ENCODE measurements around the gene CHST15.

Gene CHST15

DNA sequence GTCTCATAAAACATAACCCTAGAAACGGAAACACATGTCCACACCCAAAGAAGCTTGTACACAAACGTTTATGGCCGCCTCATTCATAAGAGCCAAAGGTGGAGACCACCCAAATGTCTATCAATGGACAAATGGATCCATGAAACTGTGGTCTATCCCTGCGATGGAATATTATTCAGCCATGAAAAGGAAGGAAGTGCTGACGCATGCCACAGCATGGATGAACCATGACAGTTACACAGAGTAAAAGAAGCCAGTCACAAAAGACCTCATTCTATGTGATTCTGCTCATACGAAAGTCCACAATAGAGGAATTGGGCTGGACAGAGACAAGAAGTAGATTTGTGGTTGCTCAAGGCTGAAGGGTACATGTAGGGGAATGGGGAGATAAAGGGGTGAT, 10.8 kb downstream of the CHST15 start:
- no peak overlapping the region for H3K4me3 ChIP-seq (ENCODE audit: low read depth, low read length)
- TF ChIP-seq, protein P1, sequence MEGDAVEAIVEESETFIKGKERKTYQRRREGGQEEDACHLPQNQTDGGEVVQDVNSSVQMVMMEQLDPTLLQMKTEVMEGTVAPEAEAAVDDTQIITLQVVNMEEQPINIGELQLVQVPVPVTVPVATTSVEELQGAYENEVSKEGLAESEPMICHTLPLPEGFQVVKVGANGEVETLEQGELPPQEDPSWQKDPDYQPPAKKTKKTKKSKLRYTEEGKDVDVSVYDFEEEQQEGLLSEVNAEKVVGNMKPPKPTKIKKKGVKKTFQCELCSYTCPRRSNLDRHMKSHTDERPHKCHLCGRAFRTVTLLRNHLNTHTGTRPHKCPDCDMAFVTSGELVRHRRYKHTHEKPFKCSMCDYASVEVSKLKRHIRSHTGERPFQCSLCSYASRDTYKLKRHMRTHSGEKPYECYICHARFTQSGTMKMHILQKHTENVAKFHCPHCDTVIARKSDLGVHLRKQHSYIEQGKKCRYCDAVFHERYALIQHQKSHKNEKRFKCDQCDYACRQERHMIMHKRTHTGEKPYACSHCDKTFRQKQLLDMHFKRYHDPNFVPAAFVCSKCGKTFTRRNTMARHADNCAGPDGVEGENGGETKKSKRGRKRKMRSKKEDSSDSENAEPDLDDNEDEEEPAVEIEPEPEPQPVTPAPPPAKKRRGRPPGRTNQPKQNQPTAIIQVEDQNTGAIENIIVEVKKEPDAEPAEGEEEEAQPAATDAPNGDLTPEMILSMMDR (IDR thresholded peaks at IDR 0.05; ENCODE audit: low read depth, low read length, missing control alignments) = no peak
- DNase-seq (ENCODE audit: low read depth) = no peak

DNA sequence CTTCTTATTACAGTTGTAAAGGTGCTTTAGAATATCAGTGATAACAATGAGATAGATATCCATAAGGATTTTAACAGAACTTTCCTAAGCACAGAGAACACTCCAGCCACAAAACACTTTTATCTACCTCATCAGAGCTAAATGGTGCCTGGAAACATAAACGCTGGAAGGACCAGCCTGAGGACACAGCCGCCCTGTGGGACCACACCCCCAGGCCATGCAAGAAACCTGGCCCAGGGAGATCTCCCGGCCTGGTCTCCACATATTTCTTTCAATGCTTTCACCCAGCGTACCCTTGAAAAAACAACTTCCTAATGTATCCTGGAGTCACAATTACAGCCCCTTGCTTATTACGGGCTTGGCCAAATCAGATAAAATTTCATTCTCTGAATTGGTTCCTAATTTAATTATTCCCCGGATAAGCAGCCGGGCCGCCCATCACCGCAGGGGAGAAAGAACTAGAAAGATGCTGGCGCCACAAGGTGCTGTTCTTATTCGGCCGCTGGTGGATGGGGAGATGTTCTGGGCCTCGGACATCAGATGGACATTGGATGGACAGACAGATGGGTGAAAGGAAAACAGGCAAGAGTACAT, 11.8 kb downstream of the CHST15 start:
- no peak for DNase-seq (ENCODE audit: low read depth)
- TF ChIP-seq, protein P1 (IDR thresholded peaks at IDR 0.05; ENCODE audit: low read depth, low read length, missing control alignments) = no peak
- no peak overlapping the region for H3K4me3 ChIP-seq (ENCODE audit: low read depth, low read length)

DNA sequence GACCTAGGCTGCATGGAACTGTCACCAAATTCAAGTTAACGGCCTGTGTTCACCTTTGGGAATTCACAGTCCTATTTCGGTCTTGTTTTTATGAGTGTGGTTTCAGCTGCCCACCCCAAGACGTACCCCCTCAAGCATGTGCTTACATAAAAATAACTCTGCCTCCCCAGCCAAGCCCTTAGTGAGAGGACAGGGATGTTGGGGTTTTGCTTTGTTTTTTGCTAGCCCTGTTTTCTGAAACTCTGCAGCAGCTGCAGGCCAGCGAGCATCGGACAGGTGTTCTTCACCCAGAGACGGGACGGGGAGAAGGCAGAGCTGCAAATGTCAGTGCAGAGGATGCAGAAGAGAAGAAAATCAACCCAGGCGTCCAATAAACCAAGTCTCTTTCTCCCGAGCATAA, 13.5 kb downstream of the CHST15 start:
- TF ChIP-seq, protein P1 (IDR thresholded peaks at IDR 0.05; ENCODE audit: low read depth, low read length, missing control alignments) = no peak
- no peak overlapping the region for H3K4me3 ChIP-seq (ENCODE audit: low read depth, low read length)
- no peak for DNase-seq (ENCODE audit: low read depth)

DNA sequence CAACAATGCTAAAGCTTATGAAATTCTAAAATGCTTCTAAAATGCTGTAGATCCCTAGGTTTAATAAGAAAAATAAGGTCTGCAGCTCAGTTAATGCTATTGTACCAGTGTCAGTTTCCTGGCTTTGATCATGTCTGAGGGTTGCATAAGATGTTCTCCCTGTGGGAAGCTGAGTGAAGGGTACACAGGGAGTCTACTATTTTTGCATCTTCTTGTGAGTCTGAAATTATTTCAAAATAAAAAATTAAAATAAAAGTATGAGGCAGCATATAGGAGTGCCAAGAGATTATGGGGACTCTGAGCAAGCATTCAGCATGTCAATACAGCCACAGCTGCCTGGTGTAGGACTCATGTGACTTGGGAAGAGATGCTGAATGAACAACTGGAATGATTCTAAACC, 14.7 kb downstream of the CHST15 start:
- TF ChIP-seq, protein P1 (IDR thresholded peaks at IDR 0.05; ENCODE audit: low read depth, low read length, missing control alignments) = no peak
- H3K4me3 ChIP-seq (ENCODE audit: low read depth, low read length) = no peak overlapping the region
- no peak for DNase-seq (ENCODE audit: low read depth)

DNA sequence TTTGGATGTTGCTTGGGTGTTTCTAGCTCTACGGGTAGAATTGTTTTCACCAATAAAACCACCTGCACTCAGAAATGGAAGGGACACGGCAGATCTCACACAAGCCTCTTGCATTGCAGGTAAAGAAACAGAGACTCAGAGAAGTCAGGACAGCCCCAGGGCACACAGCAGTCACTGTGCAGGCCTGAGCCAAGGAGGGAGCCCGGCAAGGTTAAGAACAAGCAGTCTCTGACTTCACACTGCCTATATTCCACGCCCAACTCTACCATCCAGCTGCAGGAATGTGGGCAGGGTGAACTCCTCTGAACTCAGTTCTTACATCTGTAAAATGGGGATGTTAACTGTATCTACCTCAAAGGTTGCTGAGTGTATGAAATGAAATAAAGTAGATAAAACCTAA, 15.4 kb downstream of the CHST15 start:
- DNase-seq (ENCODE audit: low read depth) = no peak
- TF ChIP-seq, protein P1 (IDR thresholded peaks at IDR 0.05; ENCODE audit: low read depth, low read length, missing control alignments) = no peak
- H3K4me3 ChIP-seq (ENCODE audit: low read depth, low read length) = no peak overlapping the region

DNA sequence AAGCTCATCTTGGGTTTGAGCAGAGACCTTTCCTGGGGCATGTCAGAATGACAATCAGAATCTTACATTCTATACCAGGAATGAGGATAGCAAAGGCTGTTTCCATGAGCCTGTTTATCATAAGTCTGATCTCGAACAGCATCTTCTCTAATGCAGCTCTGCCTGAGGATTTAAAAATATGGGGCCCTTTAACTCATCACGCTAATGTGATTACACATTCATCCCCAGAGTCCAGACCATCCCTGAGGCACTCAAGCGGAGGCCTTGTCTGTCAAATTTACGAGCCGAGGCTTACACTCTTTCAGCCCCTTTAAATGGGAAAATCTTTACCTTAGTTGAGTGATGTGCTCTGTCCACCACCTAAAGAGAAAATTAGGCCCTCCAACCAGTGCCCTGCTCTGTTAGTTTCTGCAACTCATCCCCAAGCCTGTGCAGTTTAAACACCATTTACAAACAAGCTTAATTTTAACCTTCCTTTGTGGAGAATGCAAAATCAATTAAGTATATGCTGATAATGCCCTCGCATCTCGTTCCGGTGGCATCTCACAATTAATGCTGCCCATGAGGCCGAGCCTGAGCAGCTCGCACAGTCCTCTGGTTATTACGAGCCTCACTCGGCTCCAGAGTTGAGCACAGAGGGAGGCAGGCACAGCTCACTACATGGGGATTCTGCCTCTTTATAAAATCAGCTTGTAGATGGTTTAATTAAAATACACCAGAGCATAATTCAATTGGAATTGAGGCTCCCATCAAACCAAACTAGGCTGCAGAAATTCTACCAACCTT, 16.0 kb downstream of the CHST15 start:
- H3K4me3 ChIP-seq (ENCODE audit: low read depth, low read length) = no peak overlapping the region
- TF ChIP-seq, protein P1 (IDR thresholded peaks at IDR 0.05; ENCODE audit: low read depth, low read length, missing control alignments) = no peak
- no peak for DNase-seq (ENCODE audit: low read depth)

Data from GM12864 (cell line).